SK-N-SH treated with all-trans-retinoic acid at 6 μM for 48 hours (cell line): ENCODE data around the gene TMEM74B.

Source experiments
- ATAC-seq: fragments of 200-7000 bp; cut with Tn5 transposase; 3 replicates; pipeline ENCODE4 v1.9.1; 2020; ENCODE audit warnings: mild to moderate bottlenecking, moderate library complexity
- ARNTL ChIP-seq: fragments of 450-650 bp; formaldehyde crosslinking; IDR thresholded peaks from 2 replicates; pipeline ENCODE4 v1.5.0; 2020; ENCODE audit warnings: low read depth, mild to moderate bottlenecking, moderate library complexity, borderline replicate concordance
- BACH2 ChIP-seq: fragments of 250-450 bp; sonication (Bioruptor Pico); IDR thresholded peaks from 2 replicates; pipeline ENCODE4 v1.9.0; 2021; ENCODE audit warnings: mild to moderate bottlenecking, borderline replicate concordance
- CSDC2 ChIP-seq: fragments of 250-450 bp; sonication (Bioruptor Pico); IDR thresholded peaks from 2 replicates; pipeline ENCODE4 v1.5.0; 2020; ENCODE audit warnings: mild to moderate bottlenecking, moderate library complexity
- ESRRG ChIP-seq: fragments of 250-450 bp; sonication (Bioruptor Pico); IDR thresholded peaks from 2 replicates; pipeline ENCODE4 v1.6.1; 2021; ENCODE audit warnings: mild to moderate bottlenecking
- GLIS3 ChIP-seq: fragments of 250-450 bp; sonication (Bioruptor Pico); IDR thresholded peaks from 2 replicates; pipeline ENCODE4 v1.5.0; 2020; ENCODE audit warnings: mild to moderate bottlenecking, moderate library complexity
- ISL1 ChIP-seq: fragments of 250-450 bp; sonication (Bioruptor Pico); IDR thresholded peaks from 2 replicates; pipeline ENCODE4 v2.1.2; 2022; ENCODE audit warnings: mild to moderate bottlenecking, moderate library complexity
- POU6F1 ChIP-seq: fragments of 250-450 bp; sonication (Bioruptor Pico); IDR thresholded peaks from 2 replicates; pipeline ENCODE4 v1.8.0; 2021; ENCODE audit warnings: low read depth, mild to moderate bottlenecking, moderate library complexity, borderline replicate concordance
- PPARA ChIP-seq: fragments of 250-450 bp; sonication (Bioruptor Pico); IDR thresholded peaks from 2 replicates; pipeline ENCODE4 v1.5.0; 2020; ENCODE audit warnings: mild to moderate bottlenecking, borderline replicate concordance
- RARB ChIP-seq: fragments of 250-450 bp; sonication (Bioruptor Pico); IDR thresholded peaks from 2 replicates; pipeline ENCODE4 v1.8.0; 2021; ENCODE audit warnings: mild to moderate bottlenecking, moderate library complexity
- SNAI2 ChIP-seq: fragments of 250-450 bp; sonication (Bioruptor Pico); IDR thresholded peaks from 2 replicates; pipeline ENCODE4 v1.5.0; 2020; ENCODE audit warnings: mild to moderate bottlenecking, moderate library complexity
- TCF4 ChIP-seq: fragments of 250-450 bp; sonication (Bioruptor Pico); IDR thresholded peaks from 2 replicates; pipeline ENCODE4 v1.8.0; 2021; ENCODE audit warnings: mild to moderate bottlenecking, moderate library complexity, borderline replicate concordance
- TOX ChIP-seq: fragments of 250-450 bp; sonication (Bioruptor Pico); IDR thresholded peaks from 2 replicates; pipeline ENCODE4 v1.8.0; 2021; ENCODE audit warnings: mild to moderate bottlenecking, moderate library complexity, borderline replicate concordance
- TSHZ2 ChIP-seq: fragments of 250-450 bp; sonication (Bioruptor Pico); IDR thresholded peaks from 2 replicates; pipeline ENCODE4 v1.5.0; 2020; ENCODE audit warnings: mild to moderate bottlenecking, moderate library complexity
- ZFP3 ChIP-seq: fragments of 250-450 bp; sonication (Bioruptor Pico); IDR thresholded peaks from 2 replicates; pipeline ENCODE4 v1.5.0; 2020; ENCODE audit warnings: mild to moderate bottlenecking, moderate library complexity
- ZNF565 ChIP-seq: fragments of 450-650 bp; formaldehyde crosslinking; conservative IDR thresholded peaks from 2 replicates; pipeline ENCODE4 v1.5.0; 2020; ENCODE audit warnings: low read depth, mild to moderate bottlenecking, moderate library complexity
- ZNF70 ChIP-seq: fragments of 450-650 bp; formaldehyde crosslinking; IDR thresholded peaks from 2 replicates; pipeline ENCODE4 v1.5.0; 2020; ENCODE audit warnings: mild to moderate bottlenecking, moderate library complexity
- ZNF8 ChIP-seq: fragments of 450-650 bp; formaldehyde crosslinking; IDR thresholded peaks from 2 replicates; pipeline ENCODE4 v1.5.0; 2020; ENCODE audit warnings: mild to moderate bottlenecking, moderate library complexity
- TF ChIP-seq, protein P1 (sequence below): fragments of 250-450 bp; sonication (Bioruptor Pico); IDR thresholded peaks from 2 replicates; pipeline ENCODE4 v1.8.0; 2020; ENCODE audit warnings: mild to moderate bottlenecking, moderate library complexity, borderline replicate concordance
- TF ChIP-seq, protein P2 (sequence below): fragments of 250-450 bp; sonication (Bioruptor Pico); IDR thresholded peaks from 2 replicates; pipeline ENCODE4 v1.5.1; 2021; ENCODE audit warnings: mild to moderate bottlenecking, moderate library complexity

The TMEM74B gene

GRCh38 chr20:1184638-1185315 lies at the start of gene TMEM74B:
Gene TMEM74B, minus strand, starts transcription at chr20:1184981. Its CDS starts 1,180 bp downstream, at chr20:1183801.
- no peak for TF ChIP-seq SNAI2 (CRISPR knock-in tag)
- TF ChIP-seq TSHZ2: no peak
- TF ChIP-seq TCF4: no peak
- no peak for TF ChIP-seq CSDC2
- TF ChIP-seq GLIS3: no peak
- TF ChIP-seq TOX: no peak
- no peak for ATAC-seq

DNA sequence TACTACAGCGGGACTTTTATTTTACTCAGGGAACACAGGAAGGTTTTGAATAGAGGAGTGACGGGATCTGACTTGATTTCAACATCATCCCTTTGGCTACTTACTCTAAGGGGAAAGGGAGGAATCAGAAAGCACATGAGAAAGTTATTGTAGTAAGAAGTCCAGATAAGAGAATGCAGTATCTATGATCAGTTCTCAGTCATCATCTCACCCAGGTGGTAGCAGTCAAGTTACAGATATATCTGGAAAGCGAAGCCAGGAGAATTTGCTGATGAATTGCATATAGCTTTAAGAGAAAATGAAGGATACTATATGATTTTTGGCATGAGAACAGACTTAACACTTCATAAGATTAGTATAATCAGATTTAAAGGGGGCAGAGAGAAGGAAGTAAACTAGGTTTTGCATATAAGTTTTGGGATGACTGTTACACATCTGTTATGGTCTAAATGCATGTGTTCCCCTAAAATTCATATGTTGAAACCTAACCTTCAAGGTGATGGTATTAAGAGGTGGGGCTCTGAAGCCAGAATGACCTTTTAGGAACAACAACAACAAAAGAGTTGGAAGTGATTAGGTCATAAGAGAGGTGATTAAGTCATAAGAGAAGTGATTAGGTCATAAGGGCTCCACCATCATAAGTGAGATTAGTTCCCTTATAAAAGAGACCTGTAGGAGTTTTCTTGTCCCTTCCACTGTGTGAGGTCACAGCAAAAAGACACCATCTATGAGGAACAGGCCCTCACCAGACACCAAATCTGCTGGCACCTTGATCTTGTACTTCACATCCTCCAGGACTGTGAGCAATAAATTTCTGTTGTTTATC lies 47.7 kb upstream of the TMEM74B start:
- no peak for TF ChIP-seq ZNF70 (CRISPR knock-in tag)
- no peak for TF ChIP-seq ARNTL (CRISPR knock-in tag)
- no peak for TF ChIP-seq POU6F1 (CRISPR knock-in tag)
- no peak for TF ChIP-seq ZFP3 (CRISPR knock-in tag)
- no peak for TF ChIP-seq PPARA (CRISPR knock-in tag)
- TF ChIP-seq, protein P1, sequence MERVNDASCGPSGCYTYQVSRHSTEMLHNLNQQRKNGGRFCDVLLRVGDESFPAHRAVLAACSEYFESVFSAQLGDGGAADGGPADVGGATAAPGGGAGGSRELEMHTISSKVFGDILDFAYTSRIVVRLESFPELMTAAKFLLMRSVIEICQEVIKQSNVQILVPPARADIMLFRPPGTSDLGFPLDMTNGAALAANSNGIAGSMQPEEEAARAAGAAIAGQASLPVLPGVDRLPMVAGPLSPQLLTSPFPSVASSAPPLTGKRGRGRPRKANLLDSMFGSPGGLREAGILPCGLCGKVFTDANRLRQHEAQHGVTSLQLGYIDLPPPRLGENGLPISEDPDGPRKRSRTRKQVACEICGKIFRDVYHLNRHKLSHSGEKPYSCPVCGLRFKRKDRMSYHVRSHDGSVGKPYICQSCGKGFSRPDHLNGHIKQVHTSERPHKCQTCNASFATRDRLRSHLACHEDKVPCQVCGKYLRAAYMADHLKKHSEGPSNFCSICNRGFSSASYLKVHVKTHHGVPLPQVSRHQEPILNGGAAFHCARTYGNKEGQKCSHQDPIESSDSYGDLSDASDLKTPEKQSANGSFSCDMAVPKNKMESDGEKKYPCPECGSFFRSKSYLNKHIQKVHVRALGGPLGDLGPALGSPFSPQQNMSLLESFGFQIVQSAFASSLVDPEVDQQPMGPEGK (CRISPR knock-in tag): no peak
- TF ChIP-seq ISL1 (CRISPR knock-in tag): no peak
- TF ChIP-seq ESRRG (CRISPR knock-in tag): no peak
- TF ChIP-seq, protein P2, sequence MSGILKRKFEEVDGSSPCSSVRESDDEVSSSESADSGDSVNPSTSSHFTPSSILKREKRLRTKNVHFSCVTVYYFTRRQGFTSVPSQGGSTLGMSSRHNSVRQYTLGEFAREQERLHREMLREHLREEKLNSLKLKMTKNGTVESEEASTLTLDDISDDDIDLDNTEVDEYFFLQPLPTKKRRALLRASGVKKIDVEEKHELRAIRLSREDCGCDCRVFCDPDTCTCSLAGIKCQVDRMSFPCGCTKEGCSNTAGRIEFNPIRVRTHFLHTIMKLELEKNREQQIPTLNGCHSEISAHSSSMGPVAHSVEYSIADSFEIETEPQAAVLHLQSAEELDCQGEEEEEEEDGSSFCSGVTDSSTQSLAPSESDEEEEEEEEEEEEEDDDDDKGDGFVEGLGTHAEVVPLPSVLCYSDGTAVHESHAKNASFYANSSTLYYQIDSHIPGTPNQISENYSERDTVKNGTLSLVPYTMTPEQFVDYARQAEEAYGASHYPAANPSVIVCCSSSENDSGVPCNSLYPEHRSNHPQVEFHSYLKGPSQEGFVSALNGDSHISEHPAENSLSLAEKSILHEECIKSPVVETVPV (CRISPR knock-in tag): no peak
- no peak for TF ChIP-seq RARB
- TF ChIP-seq CSDC2: no peak
- no peak for ATAC-seq

GRCh38 chr20:1229541-1229940 lies 44.8 kb upstream of the TMEM74B start:
- ATAC-seq: no peak
- TF ChIP-seq ZNF565 (no peak), ZNF8 (CRISPR knock-in tag) (no peak), ZFP3 (CRISPR knock-in tag) (no peak), BACH2 (CRISPR knock-in tag) (no peak), SNAI2 (CRISPR knock-in tag) (no peak), TCF4 (no peak), PPARA (CRISPR knock-in tag) (no peak)
- TF ChIP-seq, all 23 proteins: peak for 0
